ENCODE results near the gene OGDH. TPM values are rescaled to one million over a fixed set of nuclear protein-coding genes. Genes with fewer than 3 reads are reported as not detected.
A peak's percentile ranks its signal among the peaks of the same experiment; 100 is the strongest.
"Not testable (repeated sequence)": the region's sequence is repeated elsewhere in the genome, so short reads cannot be mapped to it uniquely, and the experiment has no call there.

The OGDH gene
- total RNA-seq, 1 donor from 2014 or later: 80.0 TPM

DNA sequence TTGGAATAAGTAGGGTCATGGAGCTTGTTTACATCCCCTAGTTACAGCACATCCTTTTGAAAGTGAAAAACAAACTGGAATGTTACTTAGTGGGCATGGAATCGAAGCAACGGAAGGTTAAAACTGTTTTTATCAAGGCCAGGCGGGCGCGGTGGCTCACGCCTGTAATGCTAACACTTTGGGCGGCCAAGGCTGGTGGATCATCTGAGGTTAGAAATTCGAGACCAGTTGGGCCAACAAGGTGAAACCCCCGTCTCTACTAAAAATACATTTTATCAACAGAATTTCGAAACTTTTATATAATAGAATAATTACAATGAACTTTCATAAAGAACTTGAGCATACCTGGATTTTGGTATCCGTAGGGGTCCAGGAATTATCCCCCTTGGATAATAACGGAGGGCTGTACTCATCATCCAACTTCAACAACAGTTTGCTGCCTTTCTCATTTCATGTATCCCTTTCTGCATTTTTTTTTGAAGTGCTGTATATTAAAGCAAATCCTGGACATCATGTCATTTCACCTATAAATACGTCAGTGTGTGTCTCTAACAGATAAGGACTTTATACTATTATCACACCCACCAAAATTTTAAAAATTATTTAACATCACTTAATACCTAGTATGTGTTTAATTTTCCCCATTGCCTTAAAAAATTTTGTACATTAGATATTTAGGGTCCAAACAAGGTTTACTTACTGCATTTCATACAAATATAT is 23.1 kb upstream of the OGDH start:
- no peaks in the 10 kb centered on the region for H3K9me3 Mint-ChIP-seq (ENCODE audit: low read depth)
- peak overlapping the region; percentile 82 for H3K4me3 Mint-ChIP-seq (ENCODE audit: unreplicated experiment)
- peaks cover 34% of the 10 kb centered on the region for H3K4me1 Mint-ChIP-seq (ENCODE audit: low read depth)
- H3K36me3 Mint-ChIP-seq (ENCODE audit: low read depth): peaks cover 5% of the 10 kb centered on the region
- H3K27ac Mint-ChIP-seq (ENCODE audit: unreplicated experiment): peak overlapping the region; percentile 95
- DNase-seq (ENCODE audit: low spot score): no peak
- TF ChIP-seq, protein P1, sequence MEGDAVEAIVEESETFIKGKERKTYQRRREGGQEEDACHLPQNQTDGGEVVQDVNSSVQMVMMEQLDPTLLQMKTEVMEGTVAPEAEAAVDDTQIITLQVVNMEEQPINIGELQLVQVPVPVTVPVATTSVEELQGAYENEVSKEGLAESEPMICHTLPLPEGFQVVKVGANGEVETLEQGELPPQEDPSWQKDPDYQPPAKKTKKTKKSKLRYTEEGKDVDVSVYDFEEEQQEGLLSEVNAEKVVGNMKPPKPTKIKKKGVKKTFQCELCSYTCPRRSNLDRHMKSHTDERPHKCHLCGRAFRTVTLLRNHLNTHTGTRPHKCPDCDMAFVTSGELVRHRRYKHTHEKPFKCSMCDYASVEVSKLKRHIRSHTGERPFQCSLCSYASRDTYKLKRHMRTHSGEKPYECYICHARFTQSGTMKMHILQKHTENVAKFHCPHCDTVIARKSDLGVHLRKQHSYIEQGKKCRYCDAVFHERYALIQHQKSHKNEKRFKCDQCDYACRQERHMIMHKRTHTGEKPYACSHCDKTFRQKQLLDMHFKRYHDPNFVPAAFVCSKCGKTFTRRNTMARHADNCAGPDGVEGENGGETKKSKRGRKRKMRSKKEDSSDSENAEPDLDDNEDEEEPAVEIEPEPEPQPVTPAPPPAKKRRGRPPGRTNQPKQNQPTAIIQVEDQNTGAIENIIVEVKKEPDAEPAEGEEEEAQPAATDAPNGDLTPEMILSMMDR (IDR thresholded peaks at IDR 0.05): no peak
- no peaks in the 10 kb centered on the region for H3K27me3 Mint-ChIP-seq (ENCODE audit: low read depth)

GRCh38 chr7:44587843-44588711 is 18.4 kb upstream of the OGDH start:
- H3K27ac Mint-ChIP-seq (ENCODE audit: unreplicated experiment): no peak overlapping the region
- DNase-seq (ENCODE audit: low spot score): peak; percentile 13
- no peak overlapping the region for H3K4me3 Mint-ChIP-seq (ENCODE audit: unreplicated experiment)
- H3K9me3 Mint-ChIP-seq (ENCODE audit: low read depth): no peaks in the 10 kb centered on the region
- peaks cover 5% of the 10 kb centered on the region for H3K4me1 Mint-ChIP-seq (ENCODE audit: low read depth)
- no peaks in the 10 kb centered on the region for H3K36me3 Mint-ChIP-seq (ENCODE audit: low read depth)
- TF ChIP-seq, protein P1 (IDR thresholded peaks at IDR 0.05): peak; percentile 92
- no peaks in the 10 kb centered on the region for H3K27me3 Mint-ChIP-seq (ENCODE audit: low read depth)

- TF ChIP-seq, protein P1 (IDR thresholded peaks at IDR 0.05): no peak
- peak; percentile 18 for DNase-seq (ENCODE audit: low spot score)
- H3K27ac Mint-ChIP-seq (ENCODE audit: unreplicated experiment): no peak overlapping the region
- no peaks in the 10 kb centered on the region for H3K36me3 Mint-ChIP-seq (ENCODE audit: low read depth)
- H3K4me3 Mint-ChIP-seq (ENCODE audit: unreplicated experiment): no peak overlapping the region
- no peaks in the 10 kb centered on the region for H3K9me3 Mint-ChIP-seq (ENCODE audit: low read depth)
- H3K27me3 Mint-ChIP-seq (ENCODE audit: low read depth): no peaks in the 10 kb centered on the region
- peaks cover 5% of the 10 kb centered on the region for H3K4me1 Mint-ChIP-seq (ENCODE audit: low read depth)
Measured at GRCh38 chr7:44590910-44591309, 15.5 kb upstream of the OGDH start.

DNA sequence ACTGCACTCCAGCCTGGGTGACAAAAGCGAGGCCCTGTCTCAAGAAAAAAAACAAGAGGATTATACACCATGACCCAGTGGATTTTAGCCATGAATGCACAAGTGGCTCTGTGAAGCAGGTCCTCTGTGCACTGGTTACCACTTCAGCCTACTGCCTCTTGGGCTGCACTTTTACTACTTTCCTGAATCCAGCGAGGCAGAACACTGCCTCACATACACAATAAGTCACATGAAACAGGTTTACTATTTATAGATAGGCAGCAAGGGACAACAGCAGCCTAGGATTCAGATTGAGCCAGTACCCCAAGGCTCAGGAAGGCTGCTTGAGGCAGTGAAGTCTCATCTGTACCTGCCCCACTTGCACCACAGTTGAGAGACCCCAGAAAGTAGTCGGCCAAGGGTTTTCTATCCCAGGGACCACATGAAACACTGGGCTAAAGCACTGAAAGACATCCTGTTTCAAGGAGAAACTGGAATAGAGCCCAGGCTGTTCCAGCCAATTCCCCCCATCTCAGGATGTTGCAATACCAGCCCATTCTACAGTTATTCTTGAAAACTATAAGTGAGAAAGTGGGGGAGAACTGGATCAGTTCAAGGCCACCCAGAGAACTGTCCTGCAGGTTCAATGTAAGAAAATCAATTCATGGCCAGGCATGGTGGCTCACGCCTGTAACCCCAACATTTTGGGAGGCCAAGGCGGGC is 10.3 kb upstream of the OGDH start:
- DNase-seq (ENCODE audit: low spot score): no peak
- H3K9me3 Mint-ChIP-seq (ENCODE audit: low read depth): no peaks in the 10 kb centered on the region

GRCh38 chr7:44597181-44597580 is 9.2 kb upstream of the OGDH start:
- not testable (repeated sequence) for H3K4me1 Mint-ChIP-seq (ENCODE audit: low read depth); H3K36me3 Mint-ChIP-seq (ENCODE audit: low read depth); H3K27me3 Mint-ChIP-seq (ENCODE audit: low read depth); H3K9me3 Mint-ChIP-seq (ENCODE audit: low read depth); H3K27ac Mint-ChIP-seq (ENCODE audit: unreplicated experiment); DNase-seq (ENCODE audit: low spot score); H3K4me3 Mint-ChIP-seq (ENCODE audit: unreplicated experiment)

More for the DNA sequence above, 10.3 kb upstream of the OGDH start:
- Mint-ChIP-seq H3K27ac (ENCODE audit: unreplicated experiment) (no peak overlapping the region), H3K27me3 (ENCODE audit: low read depth) (no peaks in the 10 kb centered on the region), H3K4me3 (ENCODE audit: unreplicated experiment) (no peak overlapping the region), H3K4me1 (ENCODE audit: low read depth) (no peaks in the 10 kb centered on the region), H3K36me3 (ENCODE audit: low read depth) (no peaks in the 10 kb centered on the region)
- TF ChIP-seq, protein P1 (IDR thresholded peaks at IDR 0.05): no peak

Measured in chondrocyte (in vitro differentiated cells).